HepG2 (cell line): ENCODE results near the gene CARHSP1. TPM values are rescaled to one million over a fixed set of nuclear protein-coding genes. Genes with fewer than 3 reads are reported as not detected.

Source experiments
- ELF1 ChIP-seq: sonication (generic); formaldehyde crosslinking; IDR thresholded peaks from 2 replicates; pipeline ENCODE4 v1.4.0; 2020; ENCODE audit warnings: missing genetic modification reagents
- ETV6 ChIP-seq: sonication (generic); formaldehyde crosslinking; conservative IDR thresholded peaks from 2 replicates; pipeline ENCODE4 v1.4.0; 2020; ENCODE audit warnings: missing genetic modification reagents
- KDM3A ChIP-seq: IDR thresholded peaks from 2 replicates; pipeline ENCODE4 v1.6.1; 2018; ENCODE audit warnings: low read depth, missing compliant biosample characterization
- KDM4B ChIP-seq: sonication (generic); formaldehyde crosslinking; IDR thresholded peaks from 2 replicates; pipeline ENCODE4 v1.4.0; 2020; ENCODE audit warnings: missing genetic modification reagents
- MTA3 ChIP-seq: sonication (generic); formaldehyde crosslinking; IDR thresholded peaks from 2 replicates; pipeline ENCODE4 v1.4.0; 2020; ENCODE audit warnings: missing genetic modification reagents
- NCOR1 ChIP-seq: fragments of 200-600 bp; sonication (generic); IDR thresholded peaks from 2 replicates; pipeline ENCODE4 v1.7.0; 2017; ENCODE audit warnings: antibody characterized with exemption, low read length, borderline replicate concordance
- POLR2AphosphoS2 ChIP-seq: IDR thresholded peaks from 2 replicates; pipeline ENCODE4 v1.6.1; 2011; ENCODE audit warnings: low read depth, low read length, improper control_type of control experiment
- RBM39 ChIP-seq: fragments of 200-400 bp; formaldehyde crosslinking; IDR thresholded peaks from one replicate; pipeline ENCODE4 v1.6.1; 2018; ENCODE audit warnings: antibody characterized with exemption, mild to moderate bottlenecking, low read depth, low read length; ENCODE audit not compliant: poor library complexity, severe bottlenecking
- RORA ChIP-seq: sonication (generic); formaldehyde crosslinking; IDR thresholded peaks from 2 replicates; pipeline ENCODE4 v1.5.0; 2020; ENCODE audit warnings: mild to moderate bottlenecking, missing genetic modification reagents, moderate library complexity
- SIX1 ChIP-seq: sonication (generic); formaldehyde crosslinking; IDR thresholded peaks from 2 replicates; pipeline ENCODE4 v1.4.0; 2020; ENCODE audit warnings: missing genetic modification reagents, borderline replicate concordance
- SKI ChIP-seq: fragments of 450-650 bp; IDR thresholded peaks from one replicate; pipeline ENCODE4 v1.6.1; 2018; ENCODE audit warnings: mild to moderate bottlenecking; ENCODE audit not compliant: partially characterized antibody
- SP4 ChIP-seq: sonication (generic); formaldehyde crosslinking; IDR thresholded peaks from 2 replicates; pipeline ENCODE4 v1.8.1; 2023; ENCODE audit warnings: mild to moderate bottlenecking, missing genetic modification reagents
- TCF7L2 ChIP-seq: IDR thresholded peaks from 2 replicates; pipeline ENCODE4 v1.6.1; 2011; ENCODE audit warnings: mild to moderate bottlenecking, low read depth, low read length, moderate library complexity
- ZNF326 ChIP-seq: sonication (generic); formaldehyde crosslinking; IDR thresholded peaks from 2 replicates; pipeline ENCODE4 v1.4.0; 2020; ENCODE audit warnings: missing genetic modification reagents, borderline replicate concordance
- ZNF567 ChIP-seq: sonication (generic); formaldehyde crosslinking; IDR thresholded peaks from 2 replicates; pipeline ENCODE4 v1.8.1; 2023; ENCODE audit warnings: mild to moderate bottlenecking, missing genetic modification reagents, borderline replicate concordance
- ZNF652 ChIP-seq: IDR thresholded peaks from 2 replicates; pipeline ENCODE4 v1.6.1; 2016; ENCODE audit warnings: low read depth, borderline replicate concordance
- ZNF660 ChIP-seq: sonication (generic); formaldehyde crosslinking; IDR thresholded peaks from 2 replicates; pipeline ENCODE4 v1.5.1; 2020; ENCODE audit warnings: mild to moderate bottlenecking, low read depth, missing genetic modification reagents, borderline replicate concordance
- ZNF670 ChIP-seq: sonication (generic); formaldehyde crosslinking; IDR thresholded peaks from 2 replicates; pipeline ENCODE4 v1.8.0; 2022; ENCODE audit warnings: mild to moderate bottlenecking, missing genetic modification reagents, borderline replicate concordance
- ZNF83 ChIP-seq: sonication (generic); formaldehyde crosslinking; IDR thresholded peaks from 2 replicates; pipeline ENCODE4 v1.4.0; 2020; ENCODE audit warnings: missing genetic modification reagents, mild to moderate bottlenecking, borderline replicate concordance
- polyA plus RNA-seq, 8 experiments: library from polyadenylated mRNA; depleted of rRNA in 3 of 8; stranded (reverse) in 7 of 8; unstranded in 1 of 8; fragments of >200 nt; fragmentation: Illumina TruSeq in 4 of 8; extraction: Trizol in 4 of 8; gene quantifications; 2 replicates each; pipeline versions ENCODE4 v1.2.1 to v1.2.3, GENCODE V29; 2011 to 2016; ENCODE audit warnings: low read depth in 4 of 8, missing spikeins in 1 of 8, mixed read lengths in 1 of 8; ENCODE audit not compliant: insufficient read depth in 1 of 8
- total RNA-seq, 5 experiments: library from RNA; depleted of rRNA; stranded (reverse); fragments of >200 nt; fragmentation: Illumina TruSeq; extraction: Trizol; gene quantifications; 2 replicates each; pipeline ENCODE4 v1.2.3, GENCODE V29; 2016; ENCODE audit warnings: low read depth in 1 of 5
- TF ChIP-seq, protein P1 (sequence below): sonication (generic); formaldehyde crosslinking; conservative IDR thresholded peaks from 2 replicates; pipeline ENCODE4 v1.8.0; 2022; ENCODE audit warnings: missing genetic modification reagents
- TF ChIP-seq, protein P2 (sequence below): IDR thresholded peaks from 2 replicates; pipeline ENCODE4 v1.6.1; 2018; ENCODE audit warnings: missing genetic modification reagents
- TF ChIP-seq, protein P3 (sequence below): sonication (generic); formaldehyde crosslinking; IDR thresholded peaks from 2 replicates; pipeline ENCODE4 v1.5.0; 2020; ENCODE audit warnings: missing genetic modification reagents

The CARHSP1 gene
- total and polyA plus RNA-seq, 2 of the 13 experiments (the other 11 are each of a cell fraction or from before 2014, with no cell fraction given) = 173 to 345 TPM

DNA sequence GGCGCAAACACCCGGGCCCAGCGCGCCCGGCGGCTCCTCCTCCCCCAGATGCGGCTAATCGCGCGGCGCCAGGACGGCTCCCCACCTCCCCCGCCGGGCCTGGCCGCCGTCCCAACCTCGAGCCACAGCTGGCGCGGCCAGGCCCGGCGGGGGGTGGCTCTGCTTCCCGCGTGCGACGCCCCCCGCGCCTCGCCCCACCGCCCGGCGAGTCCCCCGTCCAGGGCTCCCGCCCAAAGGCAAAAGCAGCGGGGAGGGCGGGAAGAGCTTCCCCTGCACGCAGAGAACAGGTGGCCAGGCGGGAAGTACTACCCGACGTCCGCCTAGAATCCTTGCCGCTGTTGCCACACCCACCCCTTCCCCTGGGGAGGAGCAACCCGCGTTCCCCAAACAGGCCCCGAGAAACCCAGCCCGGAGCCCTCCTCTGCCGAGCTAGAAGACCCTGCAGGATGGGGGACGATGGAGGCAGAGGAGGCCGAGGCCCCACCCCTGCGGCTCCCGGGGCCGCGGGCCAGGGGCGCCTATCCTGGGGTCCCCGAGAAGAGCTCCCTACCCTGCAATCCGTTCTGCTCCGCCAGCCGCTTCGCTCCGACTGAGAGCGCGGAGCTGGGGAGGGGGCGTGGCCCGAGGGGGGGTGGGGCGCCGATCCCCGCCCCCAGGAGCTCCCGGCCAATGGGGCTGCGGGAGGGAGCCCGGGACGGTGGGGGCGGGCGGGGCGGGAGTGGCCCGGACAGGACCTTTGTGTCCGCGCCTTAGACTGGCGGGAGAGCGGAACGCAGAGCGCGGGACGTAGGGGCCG, at the start of gene CARHSP1 (continued):
- TF ChIP-seq, protein P1, sequence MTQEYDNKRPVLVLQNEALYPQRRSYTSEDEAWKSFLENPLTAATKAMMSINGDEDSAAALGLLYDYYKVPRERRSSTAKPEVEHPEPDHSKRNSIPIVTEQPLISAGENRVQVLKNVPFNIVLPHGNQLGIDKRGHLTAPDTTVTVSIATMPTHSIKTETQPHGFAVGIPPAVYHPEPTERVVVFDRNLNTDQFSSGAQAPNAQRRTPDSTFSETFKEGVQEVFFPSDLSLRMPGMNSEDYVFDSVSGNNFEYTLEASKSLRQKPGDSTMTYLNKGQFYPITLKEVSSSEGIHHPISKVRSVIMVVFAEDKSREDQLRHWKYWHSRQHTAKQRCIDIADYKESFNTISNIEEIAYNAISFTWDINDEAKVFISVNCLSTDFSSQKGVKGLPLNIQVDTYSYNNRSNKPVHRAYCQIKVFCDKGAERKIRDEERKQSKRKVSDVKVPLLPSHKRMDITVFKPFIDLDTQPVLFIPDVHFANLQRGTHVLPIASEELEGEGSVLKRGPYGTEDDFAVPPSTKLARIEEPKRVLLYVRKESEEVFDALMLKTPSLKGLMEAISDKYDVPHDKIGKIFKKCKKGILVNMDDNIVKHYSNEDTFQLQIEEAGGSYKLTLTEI = no peak
- TF ChIP-seq POLR2AphosphoS2 = no peak
- no peak; the same call in 1 of the 2 replicates for TF ChIP-seq ZNF670 (CRISPR knock-in tag)
- peak; percentile 90 for TF ChIP-seq SP4 (CRISPR knock-in tag)
- TF ChIP-seq RORA (CRISPR knock-in tag) = no peak
- no peak; the same call in 1 of the 2 replicates for TF ChIP-seq SIX1 (CRISPR knock-in tag)
- no peak for TF ChIP-seq KDM3A (CRISPR knock-in tag)
- TF ChIP-seq, protein P2, sequence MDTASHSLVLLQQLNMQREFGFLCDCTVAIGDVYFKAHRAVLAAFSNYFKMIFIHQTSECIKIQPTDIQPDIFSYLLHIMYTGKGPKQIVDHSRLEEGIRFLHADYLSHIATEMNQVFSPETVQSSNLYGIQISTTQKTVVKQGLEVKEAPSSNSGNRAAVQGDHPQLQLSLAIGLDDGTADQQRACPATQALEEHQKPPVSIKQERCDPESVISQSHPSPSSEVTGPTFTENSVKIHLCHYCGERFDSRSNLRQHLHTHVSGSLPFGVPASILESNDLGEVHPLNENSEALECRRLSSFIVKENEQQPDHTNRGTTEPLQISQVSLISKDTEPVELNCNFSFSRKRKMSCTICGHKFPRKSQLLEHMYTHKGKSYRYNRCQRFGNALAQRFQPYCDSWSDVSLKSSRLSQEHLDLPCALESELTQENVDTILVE (CRISPR knock-in tag) = 0 out of 2 replicates have a peak, but pooled peaks have one; percentile 49
- no peak for TF ChIP-seq TCF7L2
- no peak for TF ChIP-seq KDM4B (CRISPR knock-in tag)
- no peak for TF ChIP-seq ZNF660 (CRISPR knock-in tag)
- peak; percentile 15; the same call in 1 of the 2 replicates for TF ChIP-seq ETV6
- peak; percentile 68; the same call in 1 of the 2 replicates for TF ChIP-seq NCOR1
- no peak; the same call in 1 of the 2 replicates for TF ChIP-seq ZNF567 (CRISPR knock-in tag)
- TF ChIP-seq, protein P3, sequence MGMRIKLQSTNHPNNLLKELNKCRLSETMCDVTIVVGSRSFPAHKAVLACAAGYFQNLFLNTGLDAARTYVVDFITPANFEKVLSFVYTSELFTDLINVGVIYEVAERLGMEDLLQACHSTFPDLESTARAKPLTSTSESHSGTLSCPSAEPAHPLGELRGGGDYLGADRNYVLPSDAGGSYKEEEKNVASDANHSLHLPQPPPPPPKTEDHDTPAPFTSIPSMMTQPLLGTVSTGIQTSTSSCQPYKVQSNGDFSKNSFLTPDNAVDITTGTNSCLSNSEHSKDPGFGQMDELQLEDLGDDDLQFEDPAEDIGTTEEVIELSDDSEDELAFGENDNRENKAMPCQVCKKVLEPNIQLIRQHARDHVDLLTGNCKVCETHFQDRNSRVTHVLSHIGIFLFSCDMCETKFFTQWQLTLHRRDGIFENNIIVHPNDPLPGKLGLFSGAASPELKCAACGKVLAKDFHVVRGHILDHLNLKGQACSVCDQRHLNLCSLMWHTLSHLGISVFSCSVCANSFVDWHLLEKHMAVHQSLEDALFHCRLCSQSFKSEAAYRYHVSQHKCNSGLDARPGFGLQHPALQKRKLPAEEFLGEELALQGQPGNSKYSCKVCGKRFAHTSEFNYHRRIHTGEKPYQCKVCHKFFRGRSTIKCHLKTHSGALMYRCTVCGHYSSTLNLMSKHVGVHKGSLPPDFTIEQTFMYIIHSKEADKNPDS (CRISPR knock-in tag) = no peak
- no peak for TF ChIP-seq ZNF652 (CRISPR knock-in tag)
- TF ChIP-seq MTA3 (CRISPR knock-in tag) = no peak
- no peak for TF ChIP-seq SKI
- no peak; the same call in 1 of the 2 replicates for TF ChIP-seq ZNF83
- TF ChIP-seq ELF1 = no peak; the same call in 1 of the 2 replicates
- no peak for TF ChIP-seq ZNF326
- TF ChIP-seq RBM39 = peak; percentile 88
